Measurements from ENCODE around the gene TMEM174. TPM values are rescaled to one million over a fixed set of nuclear protein-coding genes. Genes with fewer than 3 reads are reported as not detected.
A peak's percentile ranks its signal among the peaks of the same experiment; 100 is the strongest.
"Not testable (repeated sequence)": the region's sequence is repeated elsewhere in the genome, so short reads cannot be mapped to it uniquely, and the experiment has no call there.

TMEM174 gene
- total and polyA plus RNA-seq, 4 donors = not detected

- Histone ChIP-seq H3K36me3 (ENCODE audit: control insufficient read depth in 4 of 4, insufficient read depth in 3 of 4, low read depth in 1 of 4, low read length in 3 of 4) (no peaks in the 10 kb centered on the region), H3K4me3 (ENCODE audit: low read depth in 1 of 3, low read length in 3 of 3) (no peak overlapping the region), H3K4me1 (ENCODE audit: control insufficient read depth in 4 of 4, insufficient read depth in 4 of 4, low read length in 3 of 4) (peaks cover 0 to 11% (median 6%) of the 10 kb centered on the region in 4 donors), H3K9ac (ENCODE audit: low read depth in 1 of 2, low read length in 2 of 2) (no peak overlapping the region), H3K27me3 (ENCODE audit: control insufficient read depth in 4 of 4, insufficient read depth in 4 of 4, low read length in 3 of 4) (peaks cover 0 to 13% (median 6%) of the 10 kb centered on the region in 4 donors), H3K27ac (ENCODE audit: low read depth in 1 of 2, low read length in 2 of 2) (no peak overlapping the region), H3K9me3 (ENCODE audit: control insufficient read depth in 4 of 4, low read length in 3 of 4) (no peaks in the 10 kb centered on the region)
- 42% methylated on average over 4 of the region's 4 CpGs for WGBS
- TF ChIP-seq RAD21 (IDR thresholded peaks at IDR 0.05) = peak in 1 of 2 donors; percentile 28
- TF ChIP-seq SP1 (IDR thresholded peaks at IDR 0.05) = no peak
- no peak for DNase-seq (ENCODE audit: low spot score)
These were observed 45.7 kb downstream of the TMEM174 start for GRCh38 chr5:73218552-73219171.

GRCh38 chr5:73219336-73219735, 46.3 kb downstream of the TMEM174 start:
- not testable (repeated sequence) for H3K27ac ChIP-seq (ENCODE audit: low read depth in 1 of 2, low read length in 2 of 2); H3K4me3 ChIP-seq (ENCODE audit: low read depth in 1 of 3, low read length in 3 of 3); H3K27me3 ChIP-seq (ENCODE audit: control insufficient read depth in 4 of 4, insufficient read depth in 4 of 4, low read length in 3 of 4); DNase-seq (ENCODE audit: low spot score); H3K9me3 ChIP-seq (ENCODE audit: control insufficient read depth in 4 of 4, low read length in 3 of 4); H3K36me3 ChIP-seq (ENCODE audit: control insufficient read depth in 4 of 4, insufficient read depth in 3 of 4, low read depth in 1 of 4, low read length in 3 of 4); H3K9ac ChIP-seq (ENCODE audit: low read depth in 1 of 2, low read length in 2 of 2)
- peaks cover 0 to 11% (median 6%) of the 10 kb centered on the region in 4 donors for H3K4me1 ChIP-seq (ENCODE audit: control insufficient read depth in 4 of 4, insufficient read depth in 4 of 4, low read length in 3 of 4)
- WGBS = 80% methylated on average over 3 of the region's 3 CpGs

GRCh38 chr5:73221161-73221560, 48.2 kb downstream of the TMEM174 start:
- 77% methylated on average over 1 of the region's 1 CpG for WGBS
- TF ChIP-seq NR2F2 (IDR thresholded peaks at IDR 0.05) (no peak), HNF4A (conservative IDR thresholded peaks at IDR 0.05) (no peak), FOXA1 (IDR thresholded peaks at IDR 0.05) (no peak), RXRA (IDR thresholded peaks at IDR 0.05) (no peak), GABPA (IDR thresholded peaks at IDR 0.05 in 1 of 2, conservative IDR thresholded peaks at IDR 0.05 in 1 of 2) (no peak), CTCF (IDR thresholded peaks at IDR 0.05; ENCODE audit: low read depth, low read length, missing input control) (no peak), ZBTB33 (IDR thresholded peaks at IDR 0.05) (no peak)
- Histone ChIP-seq H3K27me3 (ENCODE audit: control insufficient read depth in 4 of 4, insufficient read depth in 4 of 4, low read length in 3 of 4) (peaks cover 0 to 9% (median 7%) of the 10 kb centered on the region in 4 donors), H3K4me3 (ENCODE audit: low read depth in 1 of 3, low read length in 3 of 3) (no peak overlapping the region), H3K27ac (ENCODE audit: low read depth in 1 of 2, low read length in 2 of 2) (no peak overlapping the region), H3K9me3 (ENCODE audit: control insufficient read depth in 4 of 4, low read length in 3 of 4) (no peaks in the 10 kb centered on the region), H3K36me3 (ENCODE audit: control insufficient read depth in 4 of 4, insufficient read depth in 3 of 4, low read depth in 1 of 4, low read length in 3 of 4) (no peaks in the 10 kb centered on the region), H3K4me1 (ENCODE audit: control insufficient read depth in 4 of 4, insufficient read depth in 4 of 4, low read length in 3 of 4) (peaks cover 0 to 3% (median 2%) of the 10 kb centered on the region in 4 donors), H3K9ac (ENCODE audit: low read depth in 1 of 2, low read length in 2 of 2) (no peak overlapping the region)
- no peak for DNase-seq (ENCODE audit: low spot score)

- Histone ChIP-seq H3K9me3 (ENCODE audit: control insufficient read depth in 4 of 4, low read length in 3 of 4) (no peaks in the 10 kb centered on the region), H3K27ac (ENCODE audit: low read depth in 1 of 2, low read length in 2 of 2) (no peak overlapping the region), H3K36me3 (ENCODE audit: control insufficient read depth in 4 of 4, insufficient read depth in 3 of 4, low read depth in 1 of 4, low read length in 3 of 4) (no peaks in the 10 kb centered on the region), H3K27me3 (ENCODE audit: control insufficient read depth in 4 of 4, insufficient read depth in 4 of 4, low read length in 3 of 4) (peaks cover 0 to 10% (median 7%) of the 10 kb centered on the region in 4 donors), H3K4me1 (ENCODE audit: control insufficient read depth in 4 of 4, insufficient read depth in 4 of 4, low read length in 3 of 4) (no peaks in the 10 kb centered on the region), H3K9ac (ENCODE audit: low read depth in 1 of 2, low read length in 2 of 2) (no peak overlapping the region), H3K4me3 (ENCODE audit: low read depth in 1 of 3, low read length in 3 of 3) (no peak overlapping the region)
- DNase-seq (ENCODE audit: low spot score) = no peak
- TF ChIP-seq TAF1 (conservative IDR thresholded peaks at IDR 0.05) (no peak), CTCF (IDR thresholded peaks at IDR 0.05; ENCODE audit: low read depth, low read length, missing input control) (no peak), ZBTB33 (IDR thresholded peaks at IDR 0.05) (no peak), YY1 (IDR thresholded peaks at IDR 0.05) (no peak), NR2F2 (IDR thresholded peaks at IDR 0.05) (no peak), RXRA (IDR thresholded peaks at IDR 0.05) (no peak)
These were observed 48.7 kb downstream of the TMEM174 start for GRCh38 chr5:73221726-73222125.
